ENCODE data around the gene UBE2E2. TPM values are rescaled to one million over a fixed set of nuclear protein-coding genes. Genes with fewer than 3 reads are reported as not detected.

The UBE2E2 gene
- total RNA-seq, 1 donor from 2014 or later, result 32.5 TPM

GRCh38 chr3:23203708-23204330 lies 692 bp downstream of the UBE2E2 start:
- peak overlapping the region; percentile 84 for H3K4me3 ChIP-seq (ENCODE audit: low read depth, low read length)
- no peak for DNase-seq (ENCODE audit: low read depth)
- TF ChIP-seq CTCF (conservative IDR thresholded peaks at IDR 0.05; ENCODE audit: low read depth, low read length), result no peak

GRCh38 chr3:23206366-23206765 lies 3.2 kb downstream of the UBE2E2 start:
- no peak for TF ChIP-seq CTCF (conservative IDR thresholded peaks at IDR 0.05; ENCODE audit: low read depth, low read length)
- no peak for DNase-seq (ENCODE audit: low read depth)

GRCh38 chr3:23209103-23209502 lies 6.0 kb downstream of the UBE2E2 start:
- no peak for TF ChIP-seq CTCF (conservative IDR thresholded peaks at IDR 0.05; ENCODE audit: low read depth, low read length)
- no peak overlapping the region for H3K4me3 ChIP-seq (ENCODE audit: low read depth, low read length)
- DNase-seq (ENCODE audit: low read depth), result no peak

More at GRCh38 chr3:23206366-23206765, 3.2 kb downstream of the UBE2E2 start:
- no peak overlapping the region for H3K4me3 ChIP-seq (ENCODE audit: low read depth, low read length)

- no peak for TF ChIP-seq CTCF (conservative IDR thresholded peaks at IDR 0.05; ENCODE audit: low read depth, low read length)
- DNase-seq (ENCODE audit: low read depth), result no peak
- no peak overlapping the region for H3K4me3 ChIP-seq (ENCODE audit: low read depth, low read length)
Observed at GRCh38 chr3:23209747-23210487, 6.8 kb downstream of the UBE2E2 start.

GRCh38 chr3:23213813-23214212 lies 10.7 kb downstream of the UBE2E2 start:
- no peak for TF ChIP-seq CTCF (conservative IDR thresholded peaks at IDR 0.05; ENCODE audit: low read depth, low read length)
- no peak for DNase-seq (ENCODE audit: low read depth)
- H3K4me3 ChIP-seq (ENCODE audit: low read depth, low read length), result no peak overlapping the region

GRCh38 chr3:23217872-23218554 lies 14.9 kb downstream of the UBE2E2 start:
- H3K4me3 ChIP-seq (ENCODE audit: low read depth, low read length), result no peak overlapping the region
- peak; percentile 23 for DNase-seq (ENCODE audit: low read depth)
- no peak for TF ChIP-seq CTCF (conservative IDR thresholded peaks at IDR 0.05; ENCODE audit: low read depth, low read length)

Data from epithelial cell of proximal tubule (primary cell).